GM12873 (cell line): ENCODE data around the gene CAPN13.
A peak's percentile ranks its signal among the peaks of the same experiment; 100 is the strongest.

ENCODE experiments used
- TF ChIP-seq, protein P1 (sequence below): IDR thresholded peaks from 2 replicates; pipeline ENCODE4 v1.5.1; 2012; ENCODE audit warnings: low read depth, mild to moderate bottlenecking, moderate library complexity, low read length, control low read depth; ENCODE audit not compliant: insufficient read depth; ENCODE audit errors: missing control alignments

Gene CAPN13

GRCh38 chr2:30697242-30698103 lies 109.8 kb downstream of the CAPN13 start:
- TF ChIP-seq, protein P1, sequence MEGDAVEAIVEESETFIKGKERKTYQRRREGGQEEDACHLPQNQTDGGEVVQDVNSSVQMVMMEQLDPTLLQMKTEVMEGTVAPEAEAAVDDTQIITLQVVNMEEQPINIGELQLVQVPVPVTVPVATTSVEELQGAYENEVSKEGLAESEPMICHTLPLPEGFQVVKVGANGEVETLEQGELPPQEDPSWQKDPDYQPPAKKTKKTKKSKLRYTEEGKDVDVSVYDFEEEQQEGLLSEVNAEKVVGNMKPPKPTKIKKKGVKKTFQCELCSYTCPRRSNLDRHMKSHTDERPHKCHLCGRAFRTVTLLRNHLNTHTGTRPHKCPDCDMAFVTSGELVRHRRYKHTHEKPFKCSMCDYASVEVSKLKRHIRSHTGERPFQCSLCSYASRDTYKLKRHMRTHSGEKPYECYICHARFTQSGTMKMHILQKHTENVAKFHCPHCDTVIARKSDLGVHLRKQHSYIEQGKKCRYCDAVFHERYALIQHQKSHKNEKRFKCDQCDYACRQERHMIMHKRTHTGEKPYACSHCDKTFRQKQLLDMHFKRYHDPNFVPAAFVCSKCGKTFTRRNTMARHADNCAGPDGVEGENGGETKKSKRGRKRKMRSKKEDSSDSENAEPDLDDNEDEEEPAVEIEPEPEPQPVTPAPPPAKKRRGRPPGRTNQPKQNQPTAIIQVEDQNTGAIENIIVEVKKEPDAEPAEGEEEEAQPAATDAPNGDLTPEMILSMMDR: peak; percentile 32

DNA sequence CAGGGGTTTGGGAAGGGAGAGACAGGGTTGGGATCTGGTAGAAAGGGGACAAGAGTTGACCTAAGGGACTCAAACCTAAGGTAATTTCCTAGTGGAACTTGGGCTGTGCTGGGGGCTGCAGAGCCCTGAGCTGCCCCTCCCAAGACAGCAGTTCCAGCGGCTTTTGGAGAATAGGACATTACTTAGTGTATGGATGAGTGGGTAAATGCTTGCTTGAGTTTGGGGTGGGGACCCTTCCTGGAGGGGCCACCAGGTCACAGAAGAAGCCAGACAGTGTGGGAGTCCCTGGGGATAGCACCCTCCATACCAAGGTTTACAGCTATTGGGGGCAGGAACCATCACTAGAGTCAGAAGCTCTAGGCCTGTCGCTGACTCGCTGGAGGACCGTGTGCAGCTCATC lies 111.5 kb downstream of the CAPN13 start:
- TF ChIP-seq, protein P1: no peak

DNA sequence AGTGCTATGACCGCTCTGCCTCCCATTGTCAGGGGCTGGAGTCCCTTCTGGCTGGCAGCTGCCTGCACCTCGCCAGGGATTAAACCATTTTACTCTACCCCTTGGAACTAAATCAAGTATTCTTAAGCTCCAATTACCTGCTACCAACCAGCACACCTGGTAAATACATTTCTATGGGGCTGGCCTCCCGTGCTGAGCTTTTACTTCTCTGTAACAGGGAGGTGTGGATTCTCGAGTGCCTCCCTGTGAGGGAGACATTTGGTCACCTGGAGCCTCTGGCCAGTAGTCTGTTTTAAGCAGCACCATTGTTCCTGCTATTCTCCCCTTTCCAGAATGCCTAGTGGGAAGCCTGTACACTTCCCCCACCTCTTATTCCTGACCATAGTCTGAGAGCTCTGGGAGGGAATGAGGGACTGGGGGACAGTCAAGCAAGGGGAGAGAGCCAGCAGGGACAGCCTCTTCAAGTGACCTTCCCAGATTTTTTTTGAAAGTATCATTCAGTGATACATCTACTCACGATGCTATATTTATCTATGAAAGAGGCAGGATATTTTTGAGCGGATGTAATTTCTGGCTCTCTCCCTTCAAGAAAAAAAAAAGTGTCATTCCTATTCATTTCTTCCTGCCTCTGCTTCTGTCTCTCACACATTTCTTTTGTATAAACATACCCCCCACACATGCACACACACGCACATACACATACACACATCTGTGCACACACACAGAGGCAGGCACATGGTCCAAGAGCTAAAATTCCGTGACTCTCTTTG lies 112.8 kb downstream of the CAPN13 start:
- TF ChIP-seq, protein P1: no peak

DNA sequence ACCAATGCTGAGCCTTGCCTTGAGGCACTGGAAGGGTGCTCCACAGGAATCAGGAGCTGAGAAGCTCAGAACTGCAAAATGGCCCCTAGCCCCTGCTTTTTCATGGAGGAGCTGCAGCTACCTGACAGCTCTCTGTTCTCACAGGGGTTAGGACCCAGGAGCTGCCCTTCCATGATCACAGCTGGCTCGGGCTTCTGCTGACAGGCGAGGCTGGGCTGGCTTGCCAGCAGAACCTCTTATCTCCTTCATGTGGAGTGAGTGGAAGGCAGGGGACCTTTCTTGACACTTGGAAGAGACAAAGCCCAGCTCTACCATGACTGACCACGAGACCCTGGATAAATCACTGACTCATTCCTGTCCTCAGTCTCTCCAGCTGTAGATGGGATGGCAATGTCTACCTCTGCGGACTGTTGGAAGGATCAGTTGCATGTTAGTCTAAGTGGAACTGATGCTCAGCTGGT lies 113.4 kb downstream of the CAPN13 start:
- TF ChIP-seq, protein P1: no peak

- TF ChIP-seq, protein P1: no peak
Observed at GRCh38 chr2:30692829-30693275, 114.4 kb downstream of the CAPN13 start.

GRCh38 chr2:30691948-30692828 lies 115.1 kb downstream of the CAPN13 start:
- TF ChIP-seq, protein P1: peak; percentile 45
